ENCODE results near the gene GPC3. TPM values are rescaled to one million over a fixed set of nuclear protein-coding genes. Genes with fewer than 3 reads are reported as not detected.

Gene GPC3
- polyA plus RNA-seq, 3 donors, result not detected

- WGBS (ENCODE audit: insufficient coverage), result 100% methylated on average over 1 of the region's 3 CpGs
- Mint-ChIP-seq H3K9me3 (peaks cover 0 to 6% (median 0%) of the 10 kb centered on the region in 7 donors), H3K36me3 (no peaks in the 10 kb centered on the region), H3K4me3 (no peak overlapping the region), H3K27ac (no peak overlapping the region), H3K4me1 (no peaks in the 10 kb centered on the region), H3K27me3 (ENCODE audit: low read depth in 3 of 3) (no peaks in the 10 kb centered on the region)
- no peak overlapping the region for H3K4me3 ChIP-seq (replicated peaks in 1 of 3; ENCODE audit: low read depth in 2 of 3, low read length in 3 of 3)
- H3K36me3 ChIP-seq (replicated peaks in 1 of 2; ENCODE audit: control insufficient read depth in 1 of 2, insufficient read depth in 2 of 2, low read length in 2 of 2), result no peaks in the 10 kb centered on the region
- H3K4me2 ChIP-seq (replicated peaks; ENCODE audit: extremely low read depth, low read length, poor library complexity, severe bottlenecking), result no peak overlapping the region
- H3K79me2 ChIP-seq (ENCODE audit: insufficient read depth, low read length), result no peaks in the 10 kb centered on the region
- no peak overlapping the region for H2AFZ ChIP-seq (ENCODE audit: insufficient read depth, low read depth, low read length, poor library complexity, severe bottlenecking)
- peaks cover 0 to 2% of the 10 kb centered on the region in 2 donors for H3K27me3 ChIP-seq (ENCODE audit: control insufficient read depth in 2 of 2, insufficient read depth in 2 of 2, low read length in 2 of 2)
- H3K4me1 ChIP-seq (ENCODE audit: control insufficient read depth in 1 of 2, insufficient read depth in 2 of 2, low read length in 2 of 2), result no peaks in the 10 kb centered on the region
- no peaks in the 10 kb centered on the region for H3K9me3 ChIP-seq (replicated peaks in 1 of 2; ENCODE audit: control insufficient read depth in 1 of 2, insufficient read depth in 1 of 2, low read length in 2 of 2)
- H3K27ac ChIP-seq (ENCODE audit: low read depth in 1 of 2, low read length in 2 of 2), result no peak overlapping the region
- H4K20me1 ChIP-seq (ENCODE audit: insufficient read depth, low read length), result no peaks in the 10 kb centered on the region
- TF ChIP-seq, protein P1, sequence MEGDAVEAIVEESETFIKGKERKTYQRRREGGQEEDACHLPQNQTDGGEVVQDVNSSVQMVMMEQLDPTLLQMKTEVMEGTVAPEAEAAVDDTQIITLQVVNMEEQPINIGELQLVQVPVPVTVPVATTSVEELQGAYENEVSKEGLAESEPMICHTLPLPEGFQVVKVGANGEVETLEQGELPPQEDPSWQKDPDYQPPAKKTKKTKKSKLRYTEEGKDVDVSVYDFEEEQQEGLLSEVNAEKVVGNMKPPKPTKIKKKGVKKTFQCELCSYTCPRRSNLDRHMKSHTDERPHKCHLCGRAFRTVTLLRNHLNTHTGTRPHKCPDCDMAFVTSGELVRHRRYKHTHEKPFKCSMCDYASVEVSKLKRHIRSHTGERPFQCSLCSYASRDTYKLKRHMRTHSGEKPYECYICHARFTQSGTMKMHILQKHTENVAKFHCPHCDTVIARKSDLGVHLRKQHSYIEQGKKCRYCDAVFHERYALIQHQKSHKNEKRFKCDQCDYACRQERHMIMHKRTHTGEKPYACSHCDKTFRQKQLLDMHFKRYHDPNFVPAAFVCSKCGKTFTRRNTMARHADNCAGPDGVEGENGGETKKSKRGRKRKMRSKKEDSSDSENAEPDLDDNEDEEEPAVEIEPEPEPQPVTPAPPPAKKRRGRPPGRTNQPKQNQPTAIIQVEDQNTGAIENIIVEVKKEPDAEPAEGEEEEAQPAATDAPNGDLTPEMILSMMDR (IDR thresholded peaks at IDR 0.05), result no peak
- DNase-seq, result no peak
- intact Hi-C loops (cut with micrococcal nuclease), result no loop called here
- no peak overlapping the region for H3K9ac ChIP-seq (ENCODE audit: insufficient read depth, low read length, poor library complexity, severe bottlenecking)
Observed at GRCh38 chrX:133923548-133923947, 61.8 kb downstream of the GPC3 start.

DNA sequence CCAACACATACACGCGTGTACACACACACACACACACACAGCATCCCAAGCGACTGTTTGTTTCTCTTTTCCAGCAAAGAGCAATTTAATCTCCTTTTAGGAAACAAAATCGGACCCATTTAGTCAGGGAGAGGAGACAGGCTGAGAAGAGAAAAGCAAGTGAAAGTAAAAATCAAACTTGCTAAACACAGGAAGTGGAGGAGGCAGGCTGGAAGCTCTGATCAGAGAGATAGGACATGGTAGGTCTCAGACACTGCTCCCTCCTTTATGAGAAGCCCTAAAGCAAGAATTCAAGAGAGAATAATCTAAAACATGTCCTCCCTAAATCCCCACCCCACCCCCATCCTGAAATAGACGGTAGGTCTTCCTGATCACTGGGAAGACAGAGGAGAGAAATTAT, 62.3 kb downstream of the GPC3 start:
- Histone ChIP-seq H3K9me3 (replicated peaks in 1 of 2; ENCODE audit: control insufficient read depth in 1 of 2, insufficient read depth in 1 of 2, low read length in 2 of 2) (no peaks in the 10 kb centered on the region), H3K27ac (ENCODE audit: low read depth in 1 of 2, low read length in 2 of 2) (no peak overlapping the region), H3K79me2 (ENCODE audit: insufficient read depth, low read length) (no peaks in the 10 kb centered on the region), H3K4me3 (replicated peaks in 1 of 3; ENCODE audit: low read depth in 2 of 3, low read length in 3 of 3) (no peak overlapping the region), H3K27me3 (ENCODE audit: control insufficient read depth in 2 of 2, insufficient read depth in 2 of 2, low read length in 2 of 2) (peaks cover 0 to 2% of the 10 kb centered on the region in 2 donors), H2AFZ (ENCODE audit: insufficient read depth, low read depth, low read length, poor library complexity, severe bottlenecking) (no peak overlapping the region), H3K36me3 (replicated peaks in 1 of 2; ENCODE audit: control insufficient read depth in 1 of 2, insufficient read depth in 2 of 2, low read length in 2 of 2) (no peaks in the 10 kb centered on the region), H4K20me1 (ENCODE audit: insufficient read depth, low read length) (no peaks in the 10 kb centered on the region), H3K9ac (ENCODE audit: insufficient read depth, low read length, poor library complexity, severe bottlenecking) (no peak overlapping the region), H3K4me1 (ENCODE audit: control insufficient read depth in 1 of 2, insufficient read depth in 2 of 2, low read length in 2 of 2) (no peaks in the 10 kb centered on the region), H3K4me2 (replicated peaks; ENCODE audit: extremely low read depth, low read length, poor library complexity, severe bottlenecking) (no peak overlapping the region)
- TF ChIP-seq, protein P1 (IDR thresholded peaks at IDR 0.05), result no peak
- Mint-ChIP-seq H3K27ac (no peak overlapping the region), H3K4me3 (no peak overlapping the region), H3K4me1 (no peaks in the 10 kb centered on the region), H3K27me3 (ENCODE audit: low read depth in 3 of 3) (no peaks in the 10 kb centered on the region), H3K9me3 (peaks cover 0 to 6% (median 0%) of the 10 kb centered on the region in 7 donors), H3K36me3 (no peaks in the 10 kb centered on the region)
- no peak for DNase-seq
- WGBS (ENCODE audit: insufficient coverage), result no CpG with 5 or more reads among the region's 5 CpGs
- intact Hi-C loops (cut with micrococcal nuclease), result no loop called here
